ENCODE measurements around the gene CALN1. TPM values are rescaled to one million over a fixed set of nuclear protein-coding genes. Genes with fewer than 3 reads are reported as not detected.

CALN1 gene
- total and polyA plus RNA-seq, 2 experiments from 2014 or later, result 0.23 to 0.28 TPM

GRCh38 chr7:72020311-72020710 is 391.8 kb downstream of the CALN1 start:
- WGBS (ENCODE audit: low lambda C conversion rate, missing lambda C conversion rate), result 49% methylated on average over 3 of the region's 3 CpGs
- Histone ChIP-seq H3K9me2 (replicated peaks; ENCODE audit: insufficient read depth) (no peaks in the 10 kb centered on the region), H4K20me1 (ENCODE audit: insufficient read depth, poor library complexity, severe bottlenecking) (no peaks in the 10 kb centered on the region), H3K9me3 (ENCODE audit: low read depth) (no peaks in the 10 kb centered on the region), H3K4me2 (no peak overlapping the region), H3K4me1 (ENCODE audit: insufficient read depth) (no peaks in the 10 kb centered on the region), H3K27ac (no peak overlapping the region), H3K36me3 (replicated peaks; ENCODE audit: insufficient read depth, low read depth) (no peaks in the 10 kb centered on the region), H3K27me3 (no peaks in the 10 kb centered on the region), H3K4me3 (no peak overlapping the region), H3K79me2 (no peaks in the 10 kb centered on the region), H2AFZ (no peak overlapping the region)
- no peak for DNase-seq (ENCODE audit: low spot score)
- no peak for TF ChIP-seq CTCF (IDR thresholded peaks at IDR 0.05; ENCODE audit: poor library complexity)
- TF ChIP-seq EZH2 (IDR thresholded peaks at IDR 0.05; ENCODE audit: borderline replicate concordance), result no peak
- TF ChIP-seq EZH2phosphoT487 (IDR thresholded peaks at IDR 0.05; ENCODE audit: low read depth, severe bottlenecking, unreplicated experiment), result no peak

GRCh38 chr7:72019436-72019835 is 392.7 kb downstream of the CALN1 start:
- Histone ChIP-seq H3K36me3 (replicated peaks; ENCODE audit: insufficient read depth, low read depth) (no peaks in the 10 kb centered on the region), H3K9me2 (replicated peaks; ENCODE audit: insufficient read depth) (no peaks in the 10 kb centered on the region), H2AFZ (no peak overlapping the region), H3K4me2 (no peak overlapping the region), H3K27me3 (no peaks in the 10 kb centered on the region), H4K20me1 (ENCODE audit: insufficient read depth, poor library complexity, severe bottlenecking) (no peaks in the 10 kb centered on the region), H3K27ac (no peak overlapping the region), H3K4me1 (ENCODE audit: insufficient read depth) (no peaks in the 10 kb centered on the region), H3K4me3 (no peak overlapping the region), H3K9me3 (ENCODE audit: low read depth) (no peaks in the 10 kb centered on the region), H3K79me2 (no peaks in the 10 kb centered on the region)
- WGBS (ENCODE audit: low lambda C conversion rate, missing lambda C conversion rate), result 93% methylated on average over 2 of the region's 2 CpGs
- TF ChIP-seq EZH2 (IDR thresholded peaks at IDR 0.05; ENCODE audit: borderline replicate concordance) (no peak), EZH2phosphoT487 (IDR thresholded peaks at IDR 0.05; ENCODE audit: low read depth, severe bottlenecking, unreplicated experiment) (no peak), CTCF (IDR thresholded peaks at IDR 0.05; ENCODE audit: poor library complexity) (no peak)
- DNase-seq (ENCODE audit: low spot score), result no peak

- no peaks in the 10 kb centered on the region for H3K79me2 ChIP-seq
- no peaks in the 10 kb centered on the region for H3K27me3 ChIP-seq
- no peaks in the 10 kb centered on the region for H3K36me3 ChIP-seq (replicated peaks; ENCODE audit: insufficient read depth, low read depth)
- no peaks in the 10 kb centered on the region for H3K9me3 ChIP-seq (ENCODE audit: low read depth)
- no peak overlapping the region for H2AFZ ChIP-seq
- TF ChIP-seq EZH2 (IDR thresholded peaks at IDR 0.05; ENCODE audit: borderline replicate concordance), result no peak
- TF ChIP-seq CTCF (IDR thresholded peaks at IDR 0.05; ENCODE audit: poor library complexity), result no peak
- TF ChIP-seq EZH2phosphoT487 (IDR thresholded peaks at IDR 0.05; ENCODE audit: low read depth, severe bottlenecking, unreplicated experiment), result no peak
- no peaks in the 10 kb centered on the region for H3K4me1 ChIP-seq (ENCODE audit: insufficient read depth)
- no peak overlapping the region for H3K4me2 ChIP-seq
- H3K9me2 ChIP-seq (replicated peaks; ENCODE audit: insufficient read depth), result no peaks in the 10 kb centered on the region
- H4K20me1 ChIP-seq (ENCODE audit: insufficient read depth, poor library complexity, severe bottlenecking), result no peaks in the 10 kb centered on the region
- WGBS (ENCODE audit: low lambda C conversion rate, missing lambda C conversion rate), result 88% methylated on average over 6 of the region's 6 CpGs
- H3K27ac ChIP-seq, result no peak overlapping the region
- H3K4me3 ChIP-seq, result no peak overlapping the region
- no peak for DNase-seq (ENCODE audit: low spot score)
These were observed 394.4 kb downstream of the CALN1 start for GRCh38 chr7:72017756-72018155.

- H3K27ac ChIP-seq, result no peak overlapping the region
- no peaks in the 10 kb centered on the region for H3K36me3 ChIP-seq (replicated peaks; ENCODE audit: insufficient read depth, low read depth)
- 93% methylated on average over 3 of the region's 3 CpGs for WGBS (ENCODE audit: low lambda C conversion rate, missing lambda C conversion rate)
- no peaks in the 10 kb centered on the region for H3K4me1 ChIP-seq (ENCODE audit: insufficient read depth)
- no peak overlapping the region for H3K4me2 ChIP-seq
- DNase-seq (ENCODE audit: low spot score), result no peak
- H3K4me3 ChIP-seq, result no peak overlapping the region
- no peak for TF ChIP-seq EZH2phosphoT487 (IDR thresholded peaks at IDR 0.05; ENCODE audit: low read depth, severe bottlenecking, unreplicated experiment)
- TF ChIP-seq CTCF (IDR thresholded peaks at IDR 0.05; ENCODE audit: poor library complexity), result no peak
- no peak for TF ChIP-seq EZH2 (IDR thresholded peaks at IDR 0.05; ENCODE audit: borderline replicate concordance)
- H3K9me2 ChIP-seq (replicated peaks; ENCODE audit: insufficient read depth), result no peaks in the 10 kb centered on the region
- no peaks in the 10 kb centered on the region for H3K79me2 ChIP-seq
- H3K9me3 ChIP-seq (ENCODE audit: low read depth), result no peaks in the 10 kb centered on the region
- no peak overlapping the region for H2AFZ ChIP-seq
- H3K27me3 ChIP-seq, result no peaks in the 10 kb centered on the region
- no peaks in the 10 kb centered on the region for H4K20me1 ChIP-seq (ENCODE audit: insufficient read depth, poor library complexity, severe bottlenecking)
These were observed 395.6 kb downstream of the CALN1 start for GRCh38 chr7:72016574-72016973.
